Left forelimb (tissue), 1 donor: Measurements from ENCODE around the gene SNTA1.
A peak's percentile ranks its signal among the peaks of the same experiment; 100 is the strongest.
"Not testable (repeated sequence)": the region's sequence is repeated elsewhere in the genome, so short reads cannot be mapped to it uniquely, and the experiment has no call there.

Source experiments
- DNase-seq: peaks from one replicate; pipeline ENCODE4 v3.0.0-alpha.2; 2018; ENCODE audit warnings: low spot score

The SNTA1 gene

GRCh38 chr20:33393609-33394008 lies 50.0 kb downstream of the SNTA1 start:
- no peak for DNase-seq

- peak; percentile 59 for DNase-seq
Measured at GRCh38 chr20:33391722-33392415, 51.7 kb downstream of the SNTA1 start.

- not testable (repeated sequence) for DNase-seq
Measured at GRCh38 chr20:33389326-33389725, 54.2 kb downstream of the SNTA1 start.

- DNase-seq = no peak
Measured at GRCh38 chr20:33388268-33388667, 55.3 kb downstream of the SNTA1 start.

- no peak for DNase-seq
Measured at GRCh38 chr20:33387177-33387576, 56.4 kb downstream of the SNTA1 start.

GRCh38 chr20:33386673-33387072 lies 56.9 kb downstream of the SNTA1 start:
- no peak for DNase-seq

- no peak for DNase-seq
Measured at GRCh38 chr20:33377366-33377765, 66.2 kb downstream of the SNTA1 start.

GRCh38 chr20:33373735-33374605 lies 69.6 kb downstream of the SNTA1 start:
- no peak for DNase-seq

GRCh38 chr20:33372993-33373441 lies 70.5 kb downstream of the SNTA1 start:
- no peak for DNase-seq

- no peak for DNase-seq
Measured at GRCh38 chr20:33370291-33370690, 73.3 kb downstream of the SNTA1 start.

GRCh38 chr20:33362898-33363297 lies 80.7 kb downstream of the SNTA1 start:
- no peak for DNase-seq

- DNase-seq = no peak
Measured at GRCh38 chr20:33359399-33360261, 83.9 kb downstream of the SNTA1 start.
